HG02571 (cell line): ENCODE results near the gene ZHX3.

Experiments
- ATAC-seq: cut with Tn5 transposase; IDR thresholded peaks from one replicate; pipeline ENCODE4 v1.9.1; 2021; ENCODE audit warnings: mild to moderate bottlenecking, moderate library complexity; ENCODE audit not compliant: unreplicated experiment

Gene ZHX3

DNA sequence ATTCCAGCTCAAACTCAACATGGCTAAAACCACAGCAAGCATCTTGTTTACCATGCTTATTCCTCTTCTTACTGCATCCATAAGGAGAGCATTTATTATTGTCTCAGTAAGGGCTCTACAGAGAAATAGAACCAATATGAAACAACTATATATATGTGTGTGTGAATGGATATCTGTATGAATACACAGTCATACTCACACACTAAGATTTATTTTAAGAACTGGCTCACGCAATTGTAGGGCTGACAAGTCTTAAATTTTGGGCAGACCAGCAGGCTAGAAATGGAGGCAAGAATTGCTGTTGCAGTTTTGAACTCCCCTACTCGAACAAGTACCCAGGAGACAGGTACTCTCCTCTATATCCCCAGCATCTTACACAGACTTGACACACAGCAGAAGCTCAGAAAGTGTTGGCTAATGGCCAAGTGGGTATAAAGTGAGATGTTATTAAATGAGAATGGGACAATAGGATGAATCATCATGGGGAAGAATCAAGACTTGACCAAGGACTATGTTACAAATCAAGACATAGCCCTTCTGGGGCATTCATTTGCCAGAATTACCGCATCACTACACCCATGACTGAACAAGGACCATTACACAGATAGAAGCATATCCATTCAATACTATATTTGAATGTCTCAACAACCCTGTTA is 13.0 kb downstream of the ZHX3 start:
- no peak for ATAC-seq

DNA sequence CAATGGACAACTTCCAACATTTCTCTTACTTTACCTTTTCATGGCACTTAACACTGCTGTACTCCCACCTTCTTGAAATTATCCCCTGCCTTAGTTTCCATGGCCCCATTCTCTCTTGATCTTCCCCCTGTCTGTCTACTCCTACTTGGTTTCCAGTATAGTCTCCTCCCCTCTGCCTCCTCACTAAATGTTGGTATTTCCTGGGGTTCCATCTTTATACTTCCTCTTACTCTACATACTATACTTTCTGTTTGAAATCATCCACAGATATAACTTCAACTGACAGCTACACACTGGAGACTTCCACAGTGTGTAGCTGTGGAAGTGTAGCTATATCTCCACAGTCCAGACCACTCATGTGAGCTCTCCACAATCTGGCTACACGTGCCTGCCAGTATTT is 13.5 kb downstream of the ZHX3 start:
- ATAC-seq, result no peak

GRCh38 chr20:41300886-41301285 is 16.6 kb downstream of the ZHX3 start:
- ATAC-seq, result no peak

DNA sequence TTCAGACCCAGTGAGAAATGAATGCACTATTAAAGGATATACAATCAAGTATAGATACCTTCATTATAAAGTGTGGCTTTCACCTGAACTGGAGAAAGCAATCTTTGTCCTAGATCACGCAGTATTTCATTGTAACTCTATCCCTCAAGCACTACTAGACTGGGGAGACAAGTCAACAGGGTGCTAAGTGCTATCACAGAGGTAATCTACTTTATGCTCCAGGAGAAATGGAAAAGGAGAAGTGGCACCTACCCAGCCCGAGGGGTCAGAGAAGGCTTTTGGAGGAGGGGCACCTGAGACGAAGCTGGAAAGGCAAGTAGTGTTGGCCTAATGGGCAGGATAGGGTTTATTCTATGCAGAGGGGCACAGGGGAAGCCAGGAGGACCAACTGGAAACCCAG is 17.1 kb downstream of the ZHX3 start:
- no peak for ATAC-seq

DNA sequence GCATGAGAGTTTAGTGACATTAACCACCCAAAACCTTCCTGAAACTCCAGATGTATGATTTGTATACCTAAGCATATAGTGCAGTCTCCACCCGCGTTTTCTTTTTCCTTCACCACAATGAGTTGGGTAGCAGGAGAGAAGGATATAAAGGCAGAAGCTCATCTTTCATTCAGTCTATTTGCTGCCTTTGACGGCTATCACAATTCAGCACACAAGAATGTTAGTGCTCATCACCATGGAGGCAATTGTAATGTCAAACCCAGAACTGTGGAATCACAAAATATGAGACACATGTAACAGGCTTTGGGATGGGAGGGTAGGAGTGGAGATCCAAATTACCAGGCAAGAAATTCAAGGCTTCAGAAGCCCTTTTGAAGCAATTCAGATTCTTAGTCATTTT is 17.6 kb downstream of the ZHX3 start:
- ATAC-seq, result no peak

GRCh38 chr20:41293269-41294037 is 24.1 kb downstream of the ZHX3 start:
- ATAC-seq, result no peak

- ATAC-seq, result no peak
Measured at GRCh38 chr20:41290804-41291389, 26.6 kb downstream of the ZHX3 start.

- no peak for ATAC-seq
Measured at GRCh38 chr20:41287327-41287726, 30.2 kb downstream of the ZHX3 start.

DNA sequence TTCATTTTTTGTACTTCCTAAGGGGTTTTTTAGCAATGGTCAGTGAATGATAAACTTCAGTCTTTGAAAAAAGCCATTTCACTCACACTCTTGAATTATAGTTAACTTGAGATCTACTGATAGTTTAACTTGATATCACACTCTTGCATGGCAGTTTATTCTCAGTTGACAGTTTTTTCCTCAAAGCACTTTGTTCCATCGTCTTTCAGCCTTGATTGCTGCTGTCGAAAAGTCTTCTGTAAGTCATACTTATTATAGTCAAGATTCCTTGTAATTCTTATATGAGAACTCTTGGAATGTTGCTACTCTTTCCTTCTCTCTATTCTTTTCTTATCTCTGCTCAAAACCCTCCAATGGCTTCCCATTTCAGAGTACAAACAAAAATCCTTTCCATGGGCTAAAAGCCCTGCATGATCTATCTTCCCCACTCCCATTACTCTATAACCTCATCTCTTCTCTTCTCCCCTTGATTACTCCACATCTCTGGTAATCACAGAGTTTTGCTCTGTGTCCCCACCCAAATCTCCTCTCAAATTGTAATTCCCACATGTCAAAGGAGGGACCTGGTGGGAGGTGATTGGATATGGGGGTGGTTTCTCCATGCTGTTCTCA is 31.2 kb downstream of the ZHX3 start:
- no peak for ATAC-seq

- no peak for ATAC-seq
Measured at GRCh38 chr20:41279546-41280225, 37.8 kb downstream of the ZHX3 start.

DNA sequence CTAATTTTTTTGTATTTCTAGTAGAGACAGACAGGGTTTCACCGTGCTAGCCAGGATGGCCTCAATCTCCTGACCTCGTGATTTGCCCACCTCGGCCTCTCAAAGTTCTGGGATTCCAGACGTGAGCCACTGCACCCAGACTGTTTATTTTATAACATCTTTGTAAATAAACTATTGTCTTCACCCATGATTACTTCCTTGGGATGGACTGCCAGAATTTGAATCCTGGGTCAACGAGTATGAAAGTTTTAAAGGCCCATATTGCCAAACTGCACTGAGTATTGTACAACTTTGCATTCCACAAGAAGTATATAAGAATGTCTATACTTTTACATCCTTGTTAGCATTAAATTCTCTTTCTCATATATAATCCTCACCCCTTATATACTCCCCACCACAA is 38.6 kb downstream of the ZHX3 start:
- no peak for ATAC-seq

DNA sequence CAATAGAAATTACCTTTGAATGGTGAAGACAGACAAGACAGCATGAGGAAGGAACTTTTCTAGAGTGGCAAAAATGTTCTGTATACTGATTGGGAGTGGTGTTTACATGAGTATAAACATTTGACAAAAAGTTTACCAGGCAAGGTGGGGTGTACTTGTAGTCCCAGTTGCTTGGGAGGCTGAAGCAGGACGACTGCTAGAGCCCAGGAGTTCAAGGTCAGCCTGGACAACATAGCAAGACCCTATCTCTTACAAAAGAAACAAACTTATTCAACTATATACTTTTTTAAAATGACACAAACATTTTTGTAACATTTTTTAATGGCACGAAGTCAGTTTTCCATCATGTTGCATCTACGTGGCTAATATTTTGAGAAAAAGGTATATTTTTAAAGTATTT is 40.5 kb downstream of the ZHX3 start:
- ATAC-seq, result no peak

DNA sequence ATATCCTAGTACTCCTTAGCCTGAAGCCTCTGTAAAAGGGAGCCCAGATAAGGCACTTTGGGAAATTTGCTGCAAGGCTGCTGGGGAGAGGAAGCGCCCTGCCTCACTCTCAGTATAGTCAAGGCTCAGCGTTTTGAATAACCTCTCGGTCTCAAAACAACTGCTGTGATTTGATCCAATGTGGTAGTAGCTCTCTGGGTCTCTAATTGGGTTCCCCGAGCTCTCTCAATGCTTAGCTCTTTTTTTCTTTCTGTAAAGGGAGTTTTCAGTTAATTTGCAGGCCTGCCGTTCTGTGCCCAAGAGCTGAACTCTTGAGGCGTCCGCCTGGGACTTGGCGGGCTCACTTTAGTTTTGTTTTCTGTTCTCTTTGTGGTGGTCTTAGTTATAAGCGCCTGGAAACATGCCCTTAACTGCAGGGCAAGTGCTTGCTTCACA is 41.2 kb downstream of the ZHX3 start:
- ATAC-seq, result no peak

DNA sequence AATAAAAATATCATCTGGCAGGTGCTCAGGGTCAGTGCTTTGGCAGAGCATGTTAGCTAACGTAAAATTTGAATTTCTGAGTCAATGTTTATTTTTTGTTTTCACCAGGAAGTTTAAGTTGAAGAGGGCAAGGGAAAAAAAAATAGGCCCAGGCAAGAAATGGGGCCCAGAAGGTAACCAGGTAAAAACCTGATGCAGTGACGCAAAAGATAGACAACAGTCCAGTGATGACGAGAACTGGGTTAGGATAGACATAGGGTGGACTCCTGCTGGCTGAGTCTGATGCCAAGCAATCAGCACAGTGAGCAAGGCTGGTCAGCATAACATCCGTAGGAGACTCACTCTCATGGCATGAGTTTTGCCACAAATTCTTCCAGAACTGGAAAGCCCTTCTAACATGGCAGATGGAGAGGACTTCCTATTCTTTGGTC is 42.2 kb downstream of the ZHX3 start:
- ATAC-seq, result no peak

- ATAC-seq, result no peak
Measured at GRCh38 chr20:41274152-41274551, 43.4 kb downstream of the ZHX3 start.

DNA sequence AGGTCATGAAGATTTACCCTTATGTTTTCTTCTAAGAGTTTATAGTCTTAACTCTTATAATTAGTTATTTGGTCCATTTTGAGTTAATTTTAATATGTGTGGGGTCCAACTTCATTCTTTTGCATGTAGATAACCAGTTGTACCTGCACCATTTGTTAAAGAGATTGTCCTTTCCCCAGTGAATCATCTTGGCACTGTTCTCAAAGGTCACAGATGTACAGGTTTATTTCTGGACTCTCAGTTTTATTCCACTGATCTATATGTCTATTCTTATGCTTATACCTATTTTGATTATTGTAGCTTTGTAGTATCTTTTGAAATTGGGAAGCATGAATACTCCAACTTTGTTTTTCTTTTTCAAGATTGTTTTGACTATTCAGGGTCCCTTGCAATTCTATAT is 44.1 kb downstream of the ZHX3 start:
- ATAC-seq, result no peak

DNA sequence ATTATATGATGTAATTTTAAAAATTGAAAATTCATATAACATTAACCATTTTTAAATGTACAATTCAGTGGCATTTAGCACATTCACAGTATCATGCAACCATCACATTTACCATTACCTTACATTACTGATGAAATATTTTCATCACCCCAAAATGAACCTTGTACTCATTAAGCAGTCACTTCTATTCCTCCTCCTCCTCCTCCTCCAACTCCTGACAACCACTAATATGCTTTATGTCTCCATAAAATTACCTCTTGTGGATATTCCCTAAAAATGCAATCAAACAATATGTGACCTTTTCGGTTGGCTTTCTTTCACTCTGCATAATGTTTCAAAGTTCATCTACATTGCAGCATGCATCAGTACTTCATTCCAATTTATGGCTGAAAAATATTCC is 45.2 kb downstream of the ZHX3 start:
- no peak for ATAC-seq

DNA sequence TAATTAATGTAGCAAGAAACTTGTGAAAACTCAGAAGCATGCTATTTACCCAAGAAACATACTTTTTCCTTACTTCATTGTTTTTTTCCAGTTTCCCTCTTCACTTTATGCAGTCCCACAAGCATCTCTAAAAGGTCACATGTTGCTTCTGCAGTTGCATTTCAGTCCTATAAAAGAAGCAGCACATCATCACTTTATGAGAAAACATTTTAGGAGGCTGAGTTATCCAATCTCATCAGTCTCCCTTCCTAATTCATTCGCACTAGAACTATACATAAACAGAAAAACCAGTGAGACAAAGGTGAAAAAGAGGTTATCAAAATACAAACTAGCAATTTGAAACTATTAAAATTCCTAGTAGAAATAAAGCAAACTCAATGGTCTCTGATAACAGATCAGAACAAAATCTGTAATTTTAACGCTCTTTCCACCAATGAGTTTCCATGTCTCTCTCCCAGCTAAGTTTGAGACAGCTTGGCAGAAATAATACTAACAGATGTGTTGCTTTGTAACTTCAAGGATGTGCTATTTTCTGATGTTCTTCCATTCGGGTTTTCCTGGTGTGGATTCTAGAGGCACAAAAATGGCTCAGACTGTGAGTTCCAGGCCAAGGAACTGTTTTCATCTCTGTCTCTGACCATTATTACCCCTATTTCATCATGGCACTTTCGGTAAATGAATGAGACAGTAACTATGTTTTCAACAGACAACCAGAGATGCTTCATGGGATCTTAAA is 48.4 kb downstream of the ZHX3 start:
- no peak for ATAC-seq

DNA sequence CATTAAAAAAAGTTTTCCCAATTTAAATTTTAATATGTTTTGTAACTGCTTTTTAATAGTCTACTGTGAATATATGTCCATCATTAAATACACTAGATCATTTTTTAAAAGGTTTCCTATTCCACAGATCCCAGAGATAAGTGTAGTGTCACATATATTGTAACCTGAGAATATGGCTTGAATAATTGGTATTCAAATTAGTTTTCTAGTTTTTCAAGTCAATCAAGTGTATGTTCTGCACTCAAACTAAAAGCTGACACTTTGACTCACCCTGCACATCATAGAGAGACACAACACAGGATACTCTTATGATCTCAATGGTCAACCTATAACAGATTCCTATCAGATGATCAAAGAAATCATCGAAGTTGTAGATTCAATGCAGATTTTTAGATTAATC is 49.1 kb downstream of the ZHX3 start:
- ATAC-seq, result no peak

- no peak for ATAC-seq
Measured at GRCh38 chr20:41265938-41266337, 51.6 kb downstream of the ZHX3 start.

DNA sequence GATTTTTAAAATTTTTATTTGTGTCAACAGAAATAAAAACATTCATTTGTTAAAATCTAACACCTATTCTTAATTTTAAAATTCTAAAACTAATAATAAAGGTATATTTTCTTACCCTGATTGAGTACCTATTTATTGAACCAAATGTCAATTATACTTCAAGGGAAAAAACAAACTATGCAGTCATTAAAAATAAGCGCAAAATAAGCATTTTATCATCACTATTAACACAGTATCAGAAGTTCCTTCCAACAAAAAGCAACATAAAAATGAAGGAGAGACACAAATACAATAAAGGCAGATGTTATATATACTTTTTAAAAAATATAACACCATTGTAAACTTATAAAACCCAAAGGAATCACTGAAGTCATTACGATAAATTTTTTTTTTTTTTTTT is 52.7 kb downstream of the ZHX3 start:
- ATAC-seq, result no peak
